HG02588 (cell line): ENCODE measurements around the gene MCC.

ENCODE experiments used
- ATAC-seq: cut with Tn5 transposase; IDR thresholded peaks from one replicate; pipeline ENCODE4 v1.9.1; 2021; ENCODE audit warnings: mild to moderate bottlenecking, moderate library complexity; ENCODE audit not compliant: unreplicated experiment

MCC gene

GRCh38 chr5:113124265-113124664 lies 364.0 kb downstream of the MCC start:
- ATAC-seq = no peak

DNA sequence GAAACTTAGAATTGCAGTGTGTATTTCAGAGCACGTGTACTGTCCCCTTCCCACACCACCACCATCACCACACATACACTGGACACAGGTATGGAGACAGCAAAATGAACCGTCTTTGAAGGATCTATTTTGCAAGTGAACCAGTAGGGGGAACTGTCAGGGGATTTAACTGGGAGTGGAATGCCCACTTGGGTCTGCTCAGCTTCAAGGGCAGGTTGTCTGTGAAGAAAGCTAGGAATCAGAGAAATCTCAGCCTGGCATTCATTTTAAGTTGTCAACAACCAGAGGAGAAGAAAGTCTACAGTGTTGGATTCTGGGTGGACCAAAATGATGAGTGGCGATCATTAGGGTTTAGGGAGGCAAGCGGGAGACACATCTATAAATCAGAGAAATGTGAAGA lies 364.6 kb downstream of the MCC start:
- no peak for ATAC-seq

- no peak for ATAC-seq
Measured at GRCh38 chr5:113122053-113122452, 366.2 kb downstream of the MCC start.

DNA sequence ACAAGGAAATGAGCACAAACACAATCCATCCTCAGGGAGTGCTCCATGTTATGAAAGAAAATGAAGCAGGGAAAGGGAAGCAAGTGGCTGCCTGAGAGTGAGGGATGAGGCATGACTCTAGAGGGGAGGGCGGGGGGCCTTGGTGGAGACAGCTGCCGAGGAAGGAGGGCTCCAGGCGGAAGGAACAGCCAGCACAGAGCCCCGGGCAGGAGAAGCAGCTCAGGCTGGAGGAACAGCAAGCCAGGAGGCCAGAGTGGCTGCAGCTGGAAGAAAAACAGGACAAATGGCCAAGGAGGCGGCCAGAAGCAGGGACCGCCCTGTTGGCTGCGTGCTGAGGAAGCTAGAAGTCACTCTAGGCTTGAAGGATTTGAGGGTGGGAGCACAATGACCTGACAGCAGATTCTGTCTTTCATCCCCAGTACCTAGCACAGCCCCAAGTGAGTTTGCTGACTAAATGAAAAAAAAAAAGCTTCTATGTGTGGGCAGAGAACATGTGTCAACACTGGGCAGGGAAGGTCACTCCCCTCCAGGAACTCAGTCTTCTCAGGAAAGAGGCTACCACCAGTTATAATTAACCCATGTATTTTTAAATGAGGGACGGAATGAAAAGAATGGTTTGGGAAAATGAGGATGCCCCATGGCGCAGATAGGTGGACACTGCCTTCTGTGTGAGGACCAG lies 368.9 kb downstream of the MCC start:
- no peak for ATAC-seq

- no peak for ATAC-seq
Measured at GRCh38 chr5:113118765-113119164, 369.5 kb downstream of the MCC start.

DNA sequence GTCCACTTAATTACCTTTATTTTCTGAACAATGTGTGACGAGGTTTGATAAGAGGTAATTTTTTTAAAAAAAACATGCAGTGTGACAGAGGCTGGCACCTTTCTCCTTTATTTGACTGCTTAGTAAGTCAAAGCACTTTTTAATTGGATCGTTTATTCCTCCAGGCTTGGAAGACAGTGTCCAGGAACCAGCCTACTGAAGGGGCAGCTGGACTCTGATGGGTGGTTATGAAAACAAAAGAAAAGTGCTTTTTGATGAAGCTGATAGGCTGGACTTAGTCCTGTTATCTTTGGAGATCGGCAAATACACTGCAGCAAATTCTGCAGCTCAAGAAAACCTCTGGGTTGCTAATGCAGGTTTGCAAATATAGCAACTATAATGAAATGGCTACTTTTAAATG lies 370.0 kb downstream of the MCC start:
- no peak for ATAC-seq

DNA sequence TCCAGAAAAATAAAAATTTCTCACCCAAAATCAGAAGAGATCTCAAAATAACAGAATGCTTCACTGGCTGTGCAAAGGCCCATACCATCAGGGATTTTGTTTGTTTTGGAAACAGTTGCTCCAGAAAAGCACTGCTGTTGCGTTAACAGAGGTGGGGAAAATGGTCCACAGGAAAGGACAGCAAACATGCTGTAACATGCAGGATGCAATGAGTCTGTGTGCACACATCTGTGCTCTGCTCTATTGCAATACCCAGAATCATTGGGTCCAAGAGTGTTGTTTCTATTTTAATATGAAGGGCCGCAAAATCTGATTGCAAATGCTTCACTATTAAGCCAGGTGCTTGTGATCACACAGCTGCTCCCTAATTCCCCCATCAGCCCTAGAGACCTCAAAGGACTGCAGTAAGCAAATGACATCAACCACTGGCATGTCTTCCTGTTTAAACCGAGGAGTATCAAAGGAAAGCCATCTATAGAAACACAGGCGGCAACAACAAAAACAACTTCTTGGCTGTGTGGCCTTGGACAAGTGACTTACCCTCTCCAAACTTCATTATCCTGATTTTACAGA lies 370.6 kb downstream of the MCC start:
- ATAC-seq = no peak

GRCh38 chr5:113115956-113116355 lies 372.3 kb downstream of the MCC start:
- ATAC-seq = no peak

- no peak for ATAC-seq
Measured at GRCh38 chr5:113115061-113115460, 373.2 kb downstream of the MCC start.

DNA sequence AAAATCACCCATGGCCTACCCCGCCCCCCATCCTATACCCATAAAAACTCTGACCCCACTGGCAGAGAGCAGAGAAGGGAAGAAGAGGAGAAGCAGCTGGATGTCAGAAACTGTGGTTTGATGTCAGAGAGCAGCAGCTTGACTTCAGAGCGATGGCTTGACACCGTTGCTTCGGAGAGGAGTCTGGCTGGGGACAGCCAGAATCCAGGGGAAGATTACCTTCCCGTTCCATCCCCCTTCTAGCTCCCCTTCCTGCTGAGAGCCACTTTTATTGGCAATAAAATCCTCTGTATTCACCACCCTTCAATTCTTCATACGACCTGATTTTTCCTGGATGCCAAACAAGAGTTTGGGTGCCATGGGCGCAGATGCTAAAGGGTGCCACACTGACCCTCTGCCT lies 373.7 kb downstream of the MCC start:
- ATAC-seq = no peak

- ATAC-seq = no peak
Measured at GRCh38 chr5:113112435-113112834, 375.8 kb downstream of the MCC start.

DNA sequence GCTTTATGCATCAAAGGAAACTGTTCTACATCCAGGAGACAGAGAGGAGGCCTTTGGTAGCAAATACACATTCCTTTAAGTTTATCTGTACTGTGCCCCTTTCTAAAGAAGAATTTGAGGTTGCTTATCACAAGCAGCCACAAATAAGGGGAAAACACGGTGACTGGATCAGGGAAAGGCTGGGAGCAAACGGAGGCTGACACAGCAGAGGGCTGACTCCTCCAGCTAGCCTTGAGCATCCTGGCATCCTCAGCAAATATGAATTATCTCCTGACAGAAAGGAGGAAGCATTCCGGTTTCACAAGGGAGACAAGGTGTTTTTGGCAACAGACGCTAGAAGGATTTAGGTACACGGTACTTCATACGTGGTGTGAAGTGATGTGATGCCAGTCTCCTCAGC lies 378.1 kb downstream of the MCC start:
- ATAC-seq = no peak

DNA sequence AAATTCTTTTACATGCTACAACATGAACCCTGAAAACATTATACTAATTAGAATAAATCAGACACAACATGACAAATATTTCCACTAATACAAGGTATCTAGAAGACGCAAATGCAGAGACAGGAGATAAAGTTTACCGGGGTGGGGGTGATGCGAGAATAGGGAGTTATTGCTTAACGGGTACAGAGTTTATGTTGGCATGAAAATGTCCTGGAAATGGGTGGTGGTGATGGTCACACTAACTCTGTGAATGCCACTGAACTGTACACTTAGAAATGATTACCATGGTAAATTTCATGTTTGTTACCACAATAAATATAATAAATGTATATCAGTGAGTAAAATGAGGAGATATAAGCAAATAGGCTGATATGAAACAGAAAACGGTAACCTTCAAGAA lies 378.9 kb downstream of the MCC start:
- no peak for ATAC-seq

DNA sequence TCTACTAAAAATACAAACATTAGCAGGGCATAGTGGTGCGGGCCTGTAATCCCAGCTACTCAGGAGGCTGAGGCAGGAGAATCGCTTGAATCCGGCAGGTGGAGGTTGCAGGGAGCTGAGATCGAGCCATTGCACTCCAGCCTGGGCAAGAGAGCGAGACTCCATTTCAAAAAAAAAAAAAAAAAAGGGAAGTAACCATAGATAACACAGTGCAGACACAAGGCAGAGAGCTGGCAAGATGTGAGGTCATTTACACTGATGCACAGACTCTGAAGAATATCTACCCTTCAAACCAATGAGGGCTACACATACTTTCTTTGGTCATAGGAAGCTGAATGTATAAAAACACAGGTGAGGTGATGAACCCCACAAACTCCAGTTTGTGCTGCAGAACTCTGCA lies 379.8 kb downstream of the MCC start:
- no peak for ATAC-seq

DNA sequence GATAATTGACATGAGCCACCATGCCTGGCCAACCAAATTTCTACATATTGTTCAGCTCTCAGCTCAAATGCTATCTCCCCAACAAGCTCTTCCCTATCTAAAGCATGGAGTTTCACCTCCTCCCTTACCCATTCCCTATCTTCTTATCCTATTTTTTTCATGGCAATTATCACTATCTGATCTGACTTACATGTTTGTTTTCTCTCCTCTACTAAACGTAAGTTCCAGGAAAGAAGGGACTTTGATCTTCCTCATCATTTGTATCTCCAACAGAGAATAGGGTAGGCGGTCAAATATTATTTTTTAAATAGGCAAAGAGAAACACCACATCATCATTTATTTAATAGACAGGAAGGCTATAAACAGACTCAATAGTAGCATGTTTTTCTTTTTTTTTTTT lies 381.4 kb downstream of the MCC start:
- no peak for ATAC-seq

GRCh38 chr5:113105693-113106280 lies 382.5 kb downstream of the MCC start:
- ATAC-seq = no peak

DNA sequence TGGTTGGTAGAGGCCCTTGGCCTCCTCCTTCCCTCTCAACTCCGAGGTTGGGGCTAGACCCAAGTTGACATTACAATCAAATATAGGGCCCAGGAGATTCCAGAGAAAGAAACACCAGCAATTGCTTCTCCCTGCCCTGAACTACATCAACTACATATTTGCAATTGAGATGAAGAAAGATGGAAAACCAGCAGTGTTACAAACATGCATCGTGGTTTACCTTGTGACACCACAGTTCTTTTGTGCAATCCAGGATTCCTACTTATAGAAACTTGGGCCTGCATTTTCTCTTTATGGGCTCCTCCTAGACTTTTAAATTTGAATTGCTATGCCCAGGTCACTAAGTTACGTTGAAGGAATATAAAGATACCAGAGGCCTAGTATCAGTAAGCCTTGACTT lies 384.9 kb downstream of the MCC start:
- no peak for ATAC-seq

DNA sequence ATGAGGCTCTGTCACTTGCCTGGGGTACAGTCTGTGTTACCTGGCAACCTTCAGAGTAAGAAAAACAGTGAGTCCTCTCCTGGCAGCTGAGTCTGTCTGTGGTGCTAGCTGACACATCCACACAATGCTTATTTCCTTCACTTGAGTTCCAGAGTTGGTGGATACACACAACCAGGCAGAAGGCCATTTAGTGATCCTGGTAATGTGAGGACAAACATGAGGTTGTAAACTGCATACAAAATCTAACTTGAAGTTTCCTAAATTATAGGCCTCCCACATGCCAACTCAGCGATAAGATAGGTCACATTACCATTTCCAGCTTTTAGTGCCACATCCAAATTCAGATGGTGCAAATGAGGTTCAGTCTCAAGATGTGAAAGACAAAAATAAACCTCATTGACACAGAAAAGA lies 386.1 kb downstream of the MCC start:
- ATAC-seq = no peak

DNA sequence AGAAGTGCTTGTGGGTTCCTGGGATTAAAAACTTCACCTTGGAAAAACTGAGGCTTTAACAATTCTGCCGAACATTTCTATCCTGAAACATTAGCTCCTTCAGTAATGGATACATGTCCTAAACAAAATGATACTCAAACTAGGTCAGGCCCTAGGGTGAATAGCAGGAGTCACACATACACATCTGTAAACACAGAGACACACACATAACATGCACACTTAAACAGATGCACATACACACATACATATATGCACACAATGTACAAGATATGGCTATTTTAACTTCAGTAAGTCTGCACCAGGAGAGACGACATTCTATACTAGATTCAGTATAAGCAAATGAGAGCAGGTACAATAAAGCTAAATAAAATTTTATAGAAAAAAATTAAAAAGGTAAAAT lies 387.3 kb downstream of the MCC start:
- no peak for ATAC-seq

GRCh38 chr5:113099822-113100221 lies 388.4 kb downstream of the MCC start:
- no peak for ATAC-seq

GRCh38 chr5:113098378-113098777 lies 389.9 kb downstream of the MCC start:
- ATAC-seq = no peak

GRCh38 chr5:113095831-113096230 lies 392.4 kb downstream of the MCC start:
- ATAC-seq = no peak

- no peak for ATAC-seq
Measured at GRCh38 chr5:113093558-113093957, 394.7 kb downstream of the MCC start.
